ENCODE results near the gene TIMM17A. TPM values are rescaled to one million over a fixed set of nuclear protein-coding genes. Genes with fewer than 3 reads are reported as not detected.

TIMM17A gene
- total RNA-seq, 1 donor from 2014 or later: 30.0 TPM

GRCh38 chr1:201984446-201984845 lies 29.1 kb downstream of the TIMM17A start:
- no peak for DNase-seq

GRCh38 chr1:201985355-201985754 lies 30.1 kb downstream of the TIMM17A start:
- DNase-seq: no peak

- no peak for DNase-seq
These were observed 33.3 kb downstream of the TIMM17A start for GRCh38 chr1:201988601-201989000.

GRCh38 chr1:201989354-201990128 lies 34.2 kb downstream of the TIMM17A start:
- DNase-seq: no peak

- no peak for DNase-seq
These were observed 35.1 kb downstream of the TIMM17A start for GRCh38 chr1:201990427-201990826.

GRCh38 chr1:201999625-202000238 lies 44.4 kb downstream of the TIMM17A start:
- no peak for DNase-seq

GRCh38 chr1:202002507-202002906 lies 47.2 kb downstream of the TIMM17A start:
- no peak for DNase-seq

GRCh38 chr1:202004711-202005110 lies 49.4 kb downstream of the TIMM17A start:
- DNase-seq: no peak

- DNase-seq: no peak
These were observed 50.7 kb downstream of the TIMM17A start for GRCh38 chr1:202005958-202006357.

- no peak for DNase-seq
These were observed 52.0 kb downstream of the TIMM17A start for GRCh38 chr1:202007304-202007703.

- no peak for DNase-seq
These were observed 52.6 kb downstream of the TIMM17A start for GRCh38 chr1:202007805-202008489.

- DNase-seq: peak; percentile 43
These were observed 54.2 kb downstream of the TIMM17A start for GRCh38 chr1:202009326-202010179.

GRCh38 chr1:202010180-202011015 lies 55.1 kb downstream of the TIMM17A start, which contains the start of gene ELF3:
TSS of gene ELF3 (plus strand) at chr1:202010587. CDS start at chr1:202011137, 550 bp downstream.
- DNase-seq: no peak

GRCh38 chr1:202011994-202012393 lies 56.7 kb downstream of the TIMM17A start:
- no peak for DNase-seq

- no peak for DNase-seq
These were observed 57.5 kb downstream of the TIMM17A start for GRCh38 chr1:202012544-202013478.

- DNase-seq: no peak
These were observed 58.3 kb downstream of the TIMM17A start for GRCh38 chr1:202013603-202014002.

GRCh38 chr1:202014060-202014459 lies 58.8 kb downstream of the TIMM17A start:
- no peak for DNase-seq

GRCh38 chr1:202014915-202015661 lies 59.8 kb downstream of the TIMM17A start:
- no peak for DNase-seq

GRCh38 chr1:202015662-202015937 lies 60.3 kb downstream of the TIMM17A start:
- DNase-seq: no peak
